ENCODE results near the gene MRPL27.

MRPL27 gene

DNA sequence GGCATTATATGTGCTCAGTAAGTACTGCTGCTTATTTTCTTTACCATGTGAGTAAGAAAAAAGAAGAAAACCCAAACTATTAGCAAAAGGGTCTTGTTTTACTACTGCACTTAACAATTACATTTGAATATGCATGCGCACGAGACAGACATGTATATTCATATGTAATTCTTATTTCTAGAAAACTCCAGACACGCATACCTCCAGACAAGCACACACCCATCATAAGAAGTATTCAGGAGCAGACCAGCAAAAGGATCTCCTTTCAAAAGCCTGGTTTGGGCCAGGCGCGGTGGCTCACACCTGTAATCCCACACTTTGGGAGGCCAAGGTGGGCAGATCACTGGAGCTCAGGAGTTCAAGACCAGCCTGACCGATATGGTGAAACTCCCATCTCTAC, 16.6 kb upstream of the MRPL27 start:
- Histone ChIP-seq H3K4me1 (no peaks in the 10 kb centered on the region), H3K27me3 (no peaks in the 10 kb centered on the region), H3K4me3 (ENCODE audit: low read depth, low read length) (no peak overlapping the region), H3K9me3 (no peaks in the 10 kb centered on the region), H3K36me3 (peaks cover 95% of the 10 kb centered on the region)
- DNase-seq, result no peak
- TF ChIP-seq, protein P1, sequence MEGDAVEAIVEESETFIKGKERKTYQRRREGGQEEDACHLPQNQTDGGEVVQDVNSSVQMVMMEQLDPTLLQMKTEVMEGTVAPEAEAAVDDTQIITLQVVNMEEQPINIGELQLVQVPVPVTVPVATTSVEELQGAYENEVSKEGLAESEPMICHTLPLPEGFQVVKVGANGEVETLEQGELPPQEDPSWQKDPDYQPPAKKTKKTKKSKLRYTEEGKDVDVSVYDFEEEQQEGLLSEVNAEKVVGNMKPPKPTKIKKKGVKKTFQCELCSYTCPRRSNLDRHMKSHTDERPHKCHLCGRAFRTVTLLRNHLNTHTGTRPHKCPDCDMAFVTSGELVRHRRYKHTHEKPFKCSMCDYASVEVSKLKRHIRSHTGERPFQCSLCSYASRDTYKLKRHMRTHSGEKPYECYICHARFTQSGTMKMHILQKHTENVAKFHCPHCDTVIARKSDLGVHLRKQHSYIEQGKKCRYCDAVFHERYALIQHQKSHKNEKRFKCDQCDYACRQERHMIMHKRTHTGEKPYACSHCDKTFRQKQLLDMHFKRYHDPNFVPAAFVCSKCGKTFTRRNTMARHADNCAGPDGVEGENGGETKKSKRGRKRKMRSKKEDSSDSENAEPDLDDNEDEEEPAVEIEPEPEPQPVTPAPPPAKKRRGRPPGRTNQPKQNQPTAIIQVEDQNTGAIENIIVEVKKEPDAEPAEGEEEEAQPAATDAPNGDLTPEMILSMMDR (IDR thresholded peaks at IDR 0.05; ENCODE audit: low read depth, low read length), result no peak

GRCh38 chr17:50388728-50389127, 15.7 kb upstream of the MRPL27 start:
- H3K4me1 ChIP-seq, result no peaks in the 10 kb centered on the region
- no peaks in the 10 kb centered on the region for H3K27me3 ChIP-seq
- H3K36me3 ChIP-seq, result peaks cover 96% of the 10 kb centered on the region
- H3K9me3 ChIP-seq, result no peaks in the 10 kb centered on the region
- no peak for DNase-seq
- TF ChIP-seq, protein P1 (IDR thresholded peaks at IDR 0.05; ENCODE audit: low read depth, low read length), result no peak
- H3K4me3 ChIP-seq (ENCODE audit: low read depth, low read length), result no peak overlapping the region

DNA sequence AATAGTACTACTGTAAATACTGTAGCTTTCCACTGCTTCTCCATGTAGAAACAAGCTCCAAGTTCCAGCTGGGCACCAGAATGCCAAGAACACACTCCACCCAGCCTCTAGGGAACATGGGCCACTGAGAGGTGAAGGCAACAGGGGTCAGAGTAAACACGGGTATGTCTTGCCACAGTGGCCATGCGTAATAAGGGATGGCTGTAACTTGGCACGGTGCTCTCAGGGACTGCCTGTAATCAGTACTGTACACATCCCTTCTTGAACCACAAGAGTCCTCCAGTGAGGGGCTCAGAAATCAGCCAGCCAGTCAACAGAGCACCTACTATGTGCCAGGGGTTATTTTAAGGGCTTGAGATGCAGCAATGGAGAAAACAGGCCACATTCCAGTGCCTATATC, 13.5 kb upstream of the MRPL27 start:
- TF ChIP-seq, protein P1 (IDR thresholded peaks at IDR 0.05; ENCODE audit: low read depth, low read length), result no peak
- H3K4me3 ChIP-seq (ENCODE audit: low read depth, low read length), result no peak overlapping the region
- H3K36me3 ChIP-seq, result peaks cover 96% of the 10 kb centered on the region
- no peak for DNase-seq
- H3K27me3 ChIP-seq, result no peaks in the 10 kb centered on the region
- no peaks in the 10 kb centered on the region for H3K9me3 ChIP-seq
- H3K4me1 ChIP-seq, result no peaks in the 10 kb centered on the region

DNA sequence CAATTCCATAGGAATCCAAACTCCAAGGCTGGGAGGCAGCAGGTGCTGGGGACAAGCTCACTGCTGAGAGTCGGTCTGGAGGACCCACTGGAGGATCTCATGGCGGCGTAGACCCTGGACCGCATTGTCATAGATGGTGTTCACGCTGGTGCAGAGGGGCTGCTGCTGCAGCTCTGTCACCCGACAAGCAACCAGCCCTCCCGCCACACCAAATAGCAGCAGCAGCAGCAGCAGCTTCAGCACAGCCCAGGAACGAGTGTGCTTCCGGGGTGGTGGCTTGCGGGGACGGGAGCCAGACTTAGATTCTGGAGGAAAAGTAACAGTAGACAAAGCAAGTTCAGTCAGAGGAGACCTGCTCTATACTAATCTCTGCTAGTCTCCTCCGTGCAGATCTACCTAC, 9.9 kb upstream of the MRPL27 start:
- TF ChIP-seq, protein P1 (IDR thresholded peaks at IDR 0.05; ENCODE audit: low read depth, low read length), result no peak
- Histone ChIP-seq H3K4me1 (no peaks in the 10 kb centered on the region), H3K36me3 (peaks cover 83% of the 10 kb centered on the region)

GRCh38 chr17:50381920-50382319, 8.9 kb upstream of the MRPL27 start:
- no peak overlapping the region for H3K4me3 ChIP-seq (ENCODE audit: low read depth, low read length)
- DNase-seq, result no peak
- H3K9me3 ChIP-seq, result no peaks in the 10 kb centered on the region
- no peaks in the 10 kb centered on the region for H3K4me1 ChIP-seq
- TF ChIP-seq, protein P1 (IDR thresholded peaks at IDR 0.05; ENCODE audit: low read depth, low read length), result no peak
- peaks cover 73% of the 10 kb centered on the region for H3K36me3 ChIP-seq
- no peaks in the 10 kb centered on the region for H3K27me3 ChIP-seq

More for the DNA sequence above, 9.9 kb upstream of the MRPL27 start:
- Histone ChIP-seq H3K9me3 (no peaks in the 10 kb centered on the region), H3K27me3 (no peaks in the 10 kb centered on the region), H3K4me3 (ENCODE audit: low read depth, low read length) (no peak overlapping the region)
- no peak for DNase-seq

- TF ChIP-seq, protein P1 (IDR thresholded peaks at IDR 0.05; ENCODE audit: low read depth, low read length), result no peak
- Histone ChIP-seq H3K9me3 (no peaks in the 10 kb centered on the region), H3K4me3 (ENCODE audit: low read depth, low read length) (no peak overlapping the region), H3K36me3 (peaks cover 67% of the 10 kb centered on the region), H3K4me1 (no peaks in the 10 kb centered on the region), H3K27me3 (no peaks in the 10 kb centered on the region)
- DNase-seq, result no peak
These were observed 8.4 kb upstream of the MRPL27 start for GRCh38 chr17:50381260-50381815.

All from BE2C (cell line).